SIG-M5 (cell line): Measurements from ENCODE around the gene MTCL1.

Source experiments
- DNase-seq: peaks from one replicate; lab custom pipeline; 2025; lab: John Stamatoyannopoulos, UW

MTCL1 gene

DNA sequence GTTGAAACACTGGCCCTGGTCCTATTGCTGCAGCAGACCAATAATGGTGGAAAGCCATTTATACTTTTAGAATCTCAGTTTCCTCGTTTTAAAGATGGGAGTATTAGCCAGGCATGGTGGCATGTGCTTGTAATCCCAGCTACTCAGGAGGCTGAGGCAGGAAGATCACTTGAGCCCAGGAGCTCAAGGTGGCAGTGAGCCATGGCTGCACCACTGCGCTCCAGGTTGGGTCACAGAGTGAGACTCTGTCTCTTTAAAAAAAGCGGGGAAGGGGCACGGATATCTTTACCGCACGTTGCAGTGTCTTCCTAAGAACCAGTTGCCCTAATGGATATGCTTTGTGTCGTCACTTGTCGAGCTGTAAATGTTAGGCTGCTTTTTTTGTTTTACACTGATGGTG is 8.3 kb downstream of the MTCL1 start:
- no peak for DNase-seq

DNA sequence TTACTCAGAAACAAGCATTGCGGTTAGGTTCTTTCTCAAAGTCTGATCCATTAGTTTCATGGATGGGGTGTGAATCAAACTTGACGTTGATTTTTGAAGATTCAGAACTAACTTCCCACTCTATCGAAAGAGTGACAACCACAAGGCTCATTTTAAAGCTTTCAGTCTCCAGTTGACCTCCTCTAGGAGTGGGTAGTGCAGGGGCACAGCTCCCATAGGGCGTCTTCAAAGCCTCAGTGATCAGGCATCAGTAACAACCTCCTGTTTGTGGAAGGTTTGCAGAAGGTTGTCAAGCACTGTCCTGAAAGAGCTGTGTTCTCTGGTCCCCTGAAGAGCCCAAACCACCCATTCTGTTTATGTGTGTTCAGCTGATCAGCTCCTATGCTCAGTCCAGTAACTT is 10.2 kb downstream of the MTCL1 start:
- DNase-seq: no peak

DNA sequence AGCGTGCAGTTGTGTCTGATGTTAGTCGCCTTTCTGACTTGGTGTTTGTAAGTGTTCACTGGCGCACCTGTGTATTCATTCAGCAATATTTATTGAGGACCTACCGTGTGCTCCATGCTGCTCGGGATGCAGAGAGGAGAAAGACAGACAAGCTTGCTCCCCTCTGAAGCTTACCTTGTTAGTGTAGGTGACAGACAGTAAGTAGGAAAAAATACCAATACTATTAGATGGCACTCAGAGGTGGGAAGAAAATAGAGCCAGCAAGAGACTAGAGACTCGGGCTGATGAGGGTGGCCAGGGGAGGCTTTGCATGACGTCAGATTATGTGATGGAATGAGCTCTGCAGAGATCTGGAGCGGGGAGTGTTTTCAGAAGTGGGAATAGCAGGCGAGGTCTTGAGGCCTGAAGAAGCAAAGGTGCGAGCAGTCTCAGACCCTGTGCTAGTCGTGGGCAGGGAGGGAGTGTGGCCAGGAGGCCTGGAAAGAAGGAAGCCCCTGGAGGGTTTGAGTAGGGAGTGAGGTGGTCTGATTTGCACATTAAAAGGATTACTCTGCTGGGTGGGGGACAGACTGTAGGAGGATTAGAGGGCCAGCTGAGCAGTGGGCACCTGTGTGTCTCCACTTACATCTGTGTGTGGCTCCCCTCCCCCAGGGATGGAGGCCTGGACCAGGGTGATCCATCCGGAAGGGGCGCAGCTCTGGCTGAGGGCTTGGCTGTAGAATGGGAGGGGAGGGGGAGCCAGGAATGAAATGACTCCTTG is 11.8 kb downstream of the MTCL1 start:
- no peak for DNase-seq

DNA sequence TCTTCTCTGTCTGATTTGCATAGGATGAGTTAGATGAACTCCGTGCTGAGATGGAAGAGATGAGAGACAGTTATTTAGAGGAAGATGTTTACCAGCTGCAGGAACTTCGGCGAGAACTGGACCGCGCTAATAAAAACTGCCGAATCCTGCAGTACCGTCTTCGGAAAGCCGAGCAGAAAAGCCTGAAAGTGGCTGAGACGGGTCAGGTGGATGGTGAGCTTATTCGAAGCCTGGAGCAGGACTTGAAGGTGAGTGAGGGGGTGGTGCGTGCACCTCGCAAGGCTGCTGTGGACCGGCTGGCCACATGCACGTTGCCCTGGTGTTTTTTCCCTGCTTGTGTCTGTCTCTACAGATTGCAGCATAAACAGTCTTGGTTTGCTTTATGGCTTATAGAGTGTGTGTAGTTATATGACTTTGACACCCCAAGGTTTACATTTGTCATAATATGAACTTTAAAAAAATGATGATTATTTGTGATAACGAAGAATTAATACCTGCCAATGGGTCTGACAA is 13.1 kb downstream of the MTCL1 start:
- DNase-seq: no peak

- no peak for DNase-seq
These were observed 13.8 kb downstream of the MTCL1 start for GRCh38 chr18:8719192-8719591.

DNA sequence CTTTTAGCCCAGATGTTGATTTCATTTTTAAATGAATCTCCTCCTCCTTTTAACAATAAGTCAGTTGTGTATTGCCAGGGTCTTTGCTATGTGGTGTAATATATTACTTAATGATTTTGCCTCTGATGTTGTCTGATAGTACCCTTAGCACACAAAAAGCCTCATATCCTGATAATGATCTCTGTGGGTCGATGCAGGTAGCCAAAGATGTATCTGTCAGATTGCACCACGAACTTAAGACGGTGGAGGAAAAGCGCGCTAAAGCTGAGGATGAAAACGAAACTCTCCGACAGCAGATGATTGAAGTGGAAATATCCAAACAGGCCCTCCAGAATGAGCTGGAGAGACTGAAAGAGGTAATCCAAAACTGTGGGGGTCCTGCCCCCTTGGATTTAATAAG is 14.8 kb downstream of the MTCL1 start:
- no peak for DNase-seq

GRCh38 chr18:8721094-8721669 is 15.8 kb downstream of the MTCL1 start:
- no peak for DNase-seq

DNA sequence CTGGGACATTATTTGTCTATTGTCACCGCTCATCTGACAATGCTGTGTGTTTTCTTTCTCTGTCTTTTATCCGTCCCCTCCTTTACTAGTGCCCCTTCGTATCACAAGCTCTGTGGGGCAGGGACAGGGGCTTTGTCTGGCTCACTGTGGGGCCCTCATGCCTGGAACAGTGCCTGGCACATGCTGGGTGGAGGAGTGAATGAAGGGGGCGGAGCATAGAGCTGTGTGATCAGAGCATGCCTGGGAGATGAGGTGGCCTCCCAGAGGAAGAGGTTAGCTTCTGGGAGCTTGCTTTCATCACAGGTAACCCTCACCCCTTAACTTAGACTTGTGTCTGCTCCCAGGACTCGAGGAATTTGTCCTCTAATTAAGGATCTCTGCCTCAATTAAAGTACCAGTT is 16.4 kb downstream of the MTCL1 start:
- no peak for DNase-seq

- DNase-seq: no peak
These were observed 17.8 kb downstream of the MTCL1 start for GRCh38 chr18:8722946-8723820.

- no peak for DNase-seq
These were observed 19.1 kb downstream of the MTCL1 start for GRCh38 chr18:8724452-8724851.

DNA sequence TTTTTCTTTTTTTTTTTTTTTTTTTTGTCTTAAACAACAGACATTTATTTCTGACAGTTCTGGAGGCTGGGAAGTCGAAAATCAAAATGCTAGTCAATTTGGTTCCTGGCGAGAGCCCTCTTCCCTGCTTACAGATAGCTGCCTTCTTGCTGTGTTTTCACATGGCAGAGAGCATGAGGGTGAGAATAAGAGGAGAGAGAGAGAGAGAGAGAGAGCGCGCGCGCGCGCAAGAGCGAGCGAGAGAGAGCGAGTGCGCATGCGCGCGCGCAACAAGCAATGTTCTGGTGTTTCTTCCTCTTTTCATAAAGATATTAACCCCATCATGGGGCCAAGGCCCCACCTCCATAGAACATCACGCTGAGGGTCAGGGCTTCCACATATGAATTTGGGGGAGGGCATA is 20.9 kb downstream of the MTCL1 start:
- no peak for DNase-seq

GRCh38 chr18:8726963-8727705 is 21.8 kb downstream of the MTCL1 start:
- no peak for DNase-seq

GRCh38 chr18:8730080-8730827 is 24.9 kb downstream of the MTCL1 start:
- no peak for DNase-seq

- DNase-seq: no peak
These were observed 27.3 kb downstream of the MTCL1 start for GRCh38 chr18:8732442-8733360.

DNA sequence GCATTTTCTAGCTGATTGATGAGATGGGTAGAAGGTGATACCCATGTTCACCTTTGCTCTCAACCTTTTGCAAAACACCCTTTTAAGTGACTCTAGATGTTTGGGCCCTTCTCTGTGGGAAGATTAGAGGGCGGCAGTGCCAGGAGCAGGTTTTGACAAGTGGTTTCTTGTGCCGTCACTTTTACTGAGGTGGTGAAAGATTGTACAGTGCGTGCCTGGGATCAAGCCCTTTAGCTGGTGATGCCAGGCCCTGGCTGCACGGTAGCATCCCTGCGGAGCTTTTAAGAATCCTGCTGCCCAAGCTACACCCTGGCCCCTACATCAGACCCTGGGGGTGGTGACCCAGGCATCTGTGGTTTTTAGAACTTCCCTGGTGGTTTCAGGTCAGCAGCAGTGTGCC is 29.1 kb downstream of the MTCL1 start:
- no peak for DNase-seq

DNA sequence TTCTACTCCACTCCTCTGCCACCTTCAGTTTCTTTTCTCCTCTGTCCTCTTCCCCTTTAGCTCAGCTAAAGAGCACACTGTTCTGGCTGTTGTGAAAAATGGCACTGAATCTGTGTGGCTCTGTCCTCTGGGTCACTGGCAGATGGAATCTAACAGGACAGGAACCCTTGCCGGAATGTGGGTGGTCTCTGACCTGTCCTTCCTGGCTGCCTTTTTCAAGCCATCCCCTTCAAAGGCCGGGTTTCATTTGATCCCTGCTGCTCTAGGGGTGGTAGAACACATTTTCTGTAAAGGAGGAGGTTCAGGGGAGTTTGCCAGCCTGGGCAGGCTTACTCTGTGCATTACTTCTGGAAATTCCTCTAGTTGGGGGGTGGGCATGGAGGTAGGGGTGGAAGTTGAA is 29.9 kb downstream of the MTCL1 start:
- DNase-seq: no peak

DNA sequence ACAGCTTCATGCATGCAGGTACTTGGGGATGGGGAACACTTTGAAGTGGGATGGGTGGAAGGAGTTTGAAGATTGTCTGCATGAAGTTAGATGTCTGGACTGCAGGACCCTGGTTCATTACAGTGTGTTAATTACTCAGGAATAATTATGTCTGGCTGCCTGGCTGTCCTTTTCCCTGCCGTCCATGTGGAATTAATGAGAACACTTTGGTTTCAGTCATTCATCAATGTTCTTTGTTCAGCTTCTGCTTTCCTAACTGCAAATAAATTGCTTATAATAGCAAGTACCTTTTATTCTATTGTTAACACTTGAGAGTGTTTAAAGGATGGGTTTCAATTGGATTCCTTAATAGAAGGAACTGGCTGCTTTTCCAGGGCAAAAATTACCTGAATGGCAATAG is 35.8 kb downstream of the MTCL1 start:
- DNase-seq: no peak

DNA sequence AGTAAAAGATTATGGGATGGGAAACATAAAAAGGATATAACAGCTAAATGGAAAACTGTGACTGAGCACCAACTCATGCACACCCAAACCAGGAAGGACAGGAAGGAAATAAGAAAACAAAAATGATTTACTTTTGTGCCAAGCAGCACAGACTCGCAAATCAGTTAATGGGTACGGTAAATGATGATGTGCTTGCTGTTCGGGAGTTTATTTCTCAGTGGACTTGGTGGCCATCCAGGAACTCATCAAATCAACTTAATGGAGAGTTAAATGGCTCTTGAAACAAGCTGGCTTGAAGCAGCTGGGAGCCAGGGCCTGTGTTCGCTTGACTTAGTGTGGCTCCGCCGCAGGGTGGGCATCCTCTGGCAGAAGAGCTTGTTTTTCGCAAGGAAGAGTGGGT is 36.2 kb downstream of the MTCL1 start:
- no peak for DNase-seq

DNA sequence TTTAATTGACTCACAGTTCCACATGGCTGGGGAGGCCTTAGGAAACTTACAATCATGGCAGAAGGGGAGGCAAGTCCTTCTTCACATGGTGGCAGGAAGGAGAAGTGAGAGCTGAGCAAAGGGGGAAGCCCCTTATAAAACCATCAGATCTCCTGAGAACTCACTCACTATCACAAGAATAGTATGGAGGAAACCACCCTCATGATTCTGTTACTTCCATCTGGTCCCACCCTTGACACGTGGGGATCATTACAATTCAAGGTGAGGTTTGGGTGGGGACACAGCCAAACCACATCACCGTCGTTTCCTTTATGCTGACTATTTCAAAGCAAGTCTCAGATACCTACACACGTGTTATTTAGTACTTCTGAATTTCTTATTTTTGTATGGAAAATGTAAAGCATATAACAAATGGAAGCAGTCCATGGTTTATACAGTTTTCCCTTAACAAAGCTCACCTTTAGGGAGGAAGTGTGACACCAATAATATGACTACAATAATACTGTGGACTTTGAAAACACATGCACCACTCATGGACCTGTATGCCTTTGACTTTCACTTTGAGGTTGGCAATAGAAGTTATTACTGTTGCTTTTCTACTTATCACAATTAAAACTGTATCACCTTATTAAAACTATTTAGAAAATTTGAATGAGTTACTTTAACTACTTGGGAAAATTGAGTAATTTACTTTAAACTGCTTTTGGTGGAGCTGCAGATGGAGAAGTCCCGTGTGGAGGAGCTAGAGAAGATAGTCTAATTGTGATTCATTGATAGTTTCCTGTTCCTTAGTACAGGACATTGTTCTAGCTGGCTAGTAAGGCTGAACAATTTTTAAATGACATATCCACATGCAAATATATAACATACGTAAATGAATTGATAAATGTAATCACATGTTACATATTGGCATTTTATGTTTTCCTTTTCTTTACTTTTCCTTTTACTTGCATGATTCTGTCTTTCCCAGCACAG is 37.3 kb downstream of the MTCL1 start:
- DNase-seq: no peak
